GM12878 (cell line): ENCODE results near the gene GPR119. TPM values are rescaled to one million over a fixed set of nuclear protein-coding genes. Genes with fewer than 3 reads are reported as not detected.

Experiments used
- ATAC-seq: fragments of 200-7000 bp; cut with Tn5 transposase; 3 replicates; pipeline ENCODE4 v1.9.1; 2020; ENCODE audit warnings: mild to moderate bottlenecking, moderate library complexity
- BruUV-seq: library from RNA; stranded (reverse); fragments of 400-500 nt; replicated peaks from 2 replicates; lab custom pipeline; 2021; lab: Mats Ljungman, UMichigan
- CTCF ChIA-PET: fragments of 300-600 bp; sonication (Branson Sonifier 250); formaldehyde crosslinking; extraction: SDS; loops from one replicate; lab custom pipeline; 2021; ENCODE audit warnings: inconsistent platforms; lab: Yijun Ruan, JAX
- POLR2A ChIA-PET: fragments of 350-600 bp; formaldehyde crosslinking; extraction: SDS; loops from one replicate; lab custom pipeline; 2021; ENCODE audit warnings: inconsistent platforms; lab: Charles Lee
- RAD21 ChIA-PET: fragments of 300-600 bp; sonication (Branson Sonifier 250); formaldehyde crosslinking; loops from one replicate; lab custom pipeline; 2023; ENCODE audit warnings: antibody characterized with exemption; ENCODE audit not compliant: unreplicated experiment; lab: Charles Lee
- SMC1A ChIA-PET: fragments of 300-600 bp; sonication (Branson Sonifier 250); formaldehyde crosslinking; loops from one replicate; lab custom pipeline; 2023; ENCODE audit not compliant: unreplicated experiment, uncharacterized antibody; lab: Charles Lee
- DNase-seq: peaks from one replicate; pipeline ENCODE4 v3.0.0-alpha.2; 2011; ENCODE audit warnings: low read depth, low spot score
- FAIRE-seq: peaks from 3 replicates; lab custom pipeline; 2011; peaks lifted over from hg19 to GRCh38; lab: Jason Lieb, UNC
- H2AFZ ChIP-seq: 2 replicates; pipeline ENCODE4 v1.6.0; 2011; ENCODE audit warnings: low read depth, low read length, control low read depth; ENCODE audit not compliant: control insufficient read depth
- H3K27ac ChIP-seq: 2 replicates; pipeline ENCODE4 v1.5.1; 2011; ENCODE audit warnings: control low read depth; ENCODE audit not compliant: control insufficient read depth, insufficient read depth
- H3K27me3 ChIP-seq, 2 experiments: replicated peaks in 1 of 2; 2 replicates each; pipeline versions ENCODE4 v1.6.0 to v1.6.1; 2011; ENCODE audit warnings: low read length in 1 of 2; ENCODE audit not compliant: control insufficient read depth in 2 of 2, insufficient read depth in 2 of 2
- H3K36me3 ChIP-seq, 2 experiments: 2 replicates each; pipeline ENCODE4 v1.5.1; 2011; ENCODE audit warnings: low read length in 1 of 2; ENCODE audit not compliant: control insufficient read depth in 2 of 2, insufficient read depth in 2 of 2
- H3K4me1 ChIP-seq: 2 replicates; pipeline ENCODE4 v1.6.1; 2011; ENCODE audit warnings: mild to moderate bottlenecking, low read length, moderate library complexity, mixed read lengths; ENCODE audit not compliant: control insufficient read depth, insufficient read depth
- H3K4me2 ChIP-seq: 2 replicates; pipeline ENCODE4 v1.6.0; 2011; ENCODE audit warnings: control low read depth; ENCODE audit not compliant: control insufficient read depth, insufficient read depth
- H3K4me3 ChIP-seq: fragments of 200-600 bp; sonication (generic); 2 replicates; pipeline ENCODE4 v1.5.1; 2016
- H3K79me2 ChIP-seq: 2 replicates; pipeline ENCODE4 v1.6.0; 2011; ENCODE audit warnings: low read length; ENCODE audit not compliant: control insufficient read depth, insufficient read depth
- H3K9ac ChIP-seq: 2 replicates; pipeline ENCODE4 v1.8.0; 2011; ENCODE audit warnings: low read length, control low read depth, mixed read lengths; ENCODE audit not compliant: control insufficient read depth, insufficient read depth
- H3K9me3 ChIP-seq: replicated peaks from 3 replicates; pipeline ENCODE4 v1.5.1; 2011; ENCODE audit warnings: mild to moderate bottlenecking, low read length; ENCODE audit not compliant: control insufficient read depth, insufficient read depth
- H4K20me1 ChIP-seq: 2 replicates; pipeline ENCODE4 v1.6.0; 2011; ENCODE audit not compliant: control insufficient read depth, insufficient read depth
- ATF2 ChIP-seq: IDR thresholded peaks from 2 replicates; pipeline ENCODE4 v1.6.1; 2012; ENCODE audit warnings: low read length, inconsistent platforms
- ATF3 ChIP-seq: IDR thresholded peaks from 2 replicates; pipeline ENCODE4 v1.6.1; 2011; ENCODE audit warnings: low read depth, mild to moderate bottlenecking, low read length, moderate library complexity, borderline replicate concordance; ENCODE audit errors: extremely low read depth
- CHD4 ChIP-seq: fragments of 200-600 bp; sonication (generic); IDR thresholded peaks from 2 replicates; pipeline ENCODE4 v1.6.1; 2016; ENCODE audit warnings: mild to moderate bottlenecking
- EP300 ChIP-seq, 2 experiments: fragments of 150-350 bp in 1 of 2; IDR thresholded peaks; 2 replicates each; pipeline ENCODE4 v1.6.1; 2011 to 2012; ENCODE audit warnings: low read depth in 2 of 2, low read length in 2 of 2, borderline replicate concordance in 1 of 2, improper control_type of control experiment in 1 of 2, inconsistent platforms in 1 of 2; ENCODE audit not compliant: control insufficient read depth in 1 of 2
- GATAD2B ChIP-seq: fragments of 450-650 bp; conservative IDR thresholded peaks from 2 replicates; pipeline ENCODE4 v1.6.1; 2017; ENCODE audit warnings: low read depth, mild to moderate bottlenecking, moderate library complexity
- HDAC2 ChIP-seq: fragments of 200-600 bp; sonication (generic); IDR thresholded peaks from 2 replicates; pipeline ENCODE4 v1.6.1; 2017
- HDGF ChIP-seq: fragments of 450-650 bp; IDR thresholded peaks from 2 replicates; pipeline ENCODE4 v1.6.1; 2016; ENCODE audit warnings: antibody characterized with exemption
- RFX5 ChIP-seq: IDR thresholded peaks from 2 replicates; pipeline ENCODE4 v1.6.1; 2011; ENCODE audit warnings: low read depth, low read length, improper control_type of control experiment
- TBL1XR1 ChIP-seq: IDR thresholded peaks from 2 replicates; pipeline ENCODE4 v1.6.1; 2012; ENCODE audit warnings: low read depth, low read length, improper control_type of control experiment
- WGBS: methylation state at CpG from one replicate; pipeline ENCODE4 v1.1.6; 2016; ENCODE audit warnings: low lambda C conversion rate; ENCODE audit not compliant: insufficient replicate concordance, insufficient coverage; ENCODE audit errors: missing lambda C conversion rate; 5-methylcytosine and 5-hydroxymethylcytosine counted together
- in situ Hi-C: fragments of 300-500 bp; cut with MboI; formaldehyde crosslinking; loops from 9 replicates; pipeline ENCODE4 v1.14.3; 2018; ENCODE audit warnings: mixed read lengths
- intact Hi-C: fragments of 100-400 bp; cut with micrococcal nuclease; formaldehyde crosslinking; loops from one replicate; pipeline ENCODE4 v1.14.2; 2022; ENCODE audit not compliant: unreplicated experiment
- polyA plus RNA-seq, 11 experiments: library from polyadenylated mRNA; depleted of rRNA in 4 of 11; unstranded in 6 of 11; stranded (reverse) in 5 of 11; fragments of >200 nt; fragmentation: Nextera tagmentation in 4 of 11; fragmentation: Illumina TruSeq in 1 of 11; extraction: Ambion mirVana in 4 of 11; extraction: Trizol in 1 of 11; gene quantifications; 1 replicate in 1 of 11; 2 replicates in 10 of 11; pipeline versions ENCODE4 v1.2.1 to v1.2.3, GENCODE V29; 2011 to 2016; ENCODE audit warnings: inconsistent platforms in 2 of 11, missing spikeins in 2 of 11, low read depth in 1 of 11
- total RNA-seq, 4 experiments: library from RNA; depleted of rRNA in 3 of 4; stranded (reverse); fragments of >200 nt in 3 of 4; fragmentation: Illumina TruSeq in 1 of 4; extraction: Trizol in 1 of 4; gene quantifications; 2 replicates each; pipeline versions ENCODE4 v1.2.1 to v1.2.3, GENCODE V29; 2013 to 2021
- TF ChIP-seq, protein P1 (sequence below): IDR thresholded peaks from 2 replicates; pipeline ENCODE4 v1.6.1; 2012; ENCODE audit warnings: low read depth, low read length, improper control_type of control experiment
- TF ChIP-seq, protein P2 (sequence below): fragments of 450-650 bp; IDR thresholded peaks from 2 replicates; pipeline ENCODE4 v1.6.1; 2017; ENCODE audit warnings: mild to moderate bottlenecking, low read depth, inconsistent platforms; ENCODE audit not compliant: poor library complexity, severe bottlenecking

GPR119 gene
- total and polyA plus RNA-seq, 10 of the 15 experiments (the other 5 are each of a cell fraction or from before 2014, with no cell fraction given), result not detected

GRCh38 chrX:130343411-130343810 is 42.1 kb downstream of the GPR119 start:
- in situ Hi-C loops, result no loop called here
- Histone ChIP-seq H3K9ac (no peak overlapping the region), H2AFZ (no peak overlapping the region), H3K27ac (no peak overlapping the region), H3K79me2 (no peaks in the 10 kb centered on the region)
- POLR2A ChIA-PET, result no interaction called here
- CTCF ChIA-PET, result interaction anchor here (0.7 to 1.1 kb wide), 2 partner anchors 13 to 49 kb away, joined by 3 to 4 read pairs; no protein-coding TSS in a partner anchor
- DNase-seq, result no peak
- TF ChIP-seq ATF3 (no peak), EP300 (IDR thresholded peaks at IDR 0.05; ENCODE audit: borderline replicate concordance in 1 of 2, control insufficient read depth in 1 of 2, low read depth in 2 of 2, low read length in 2 of 2) (no peak), CHD4 (no peak), TBL1XR1 (no peak), HDAC2 (no peak), GATAD2B (no peak), ATF2 (no peak), RFX5 (no peak), HDGF (no peak)
- TF ChIP-seq, protein P1, sequence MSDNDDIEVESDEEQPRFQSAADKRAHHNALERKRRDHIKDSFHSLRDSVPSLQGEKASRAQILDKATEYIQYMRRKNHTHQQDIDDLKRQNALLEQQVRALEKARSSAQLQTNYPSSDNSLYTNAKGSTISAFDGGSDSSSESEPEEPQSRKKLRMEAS, result no peak
- TF ChIP-seq, protein P2, sequence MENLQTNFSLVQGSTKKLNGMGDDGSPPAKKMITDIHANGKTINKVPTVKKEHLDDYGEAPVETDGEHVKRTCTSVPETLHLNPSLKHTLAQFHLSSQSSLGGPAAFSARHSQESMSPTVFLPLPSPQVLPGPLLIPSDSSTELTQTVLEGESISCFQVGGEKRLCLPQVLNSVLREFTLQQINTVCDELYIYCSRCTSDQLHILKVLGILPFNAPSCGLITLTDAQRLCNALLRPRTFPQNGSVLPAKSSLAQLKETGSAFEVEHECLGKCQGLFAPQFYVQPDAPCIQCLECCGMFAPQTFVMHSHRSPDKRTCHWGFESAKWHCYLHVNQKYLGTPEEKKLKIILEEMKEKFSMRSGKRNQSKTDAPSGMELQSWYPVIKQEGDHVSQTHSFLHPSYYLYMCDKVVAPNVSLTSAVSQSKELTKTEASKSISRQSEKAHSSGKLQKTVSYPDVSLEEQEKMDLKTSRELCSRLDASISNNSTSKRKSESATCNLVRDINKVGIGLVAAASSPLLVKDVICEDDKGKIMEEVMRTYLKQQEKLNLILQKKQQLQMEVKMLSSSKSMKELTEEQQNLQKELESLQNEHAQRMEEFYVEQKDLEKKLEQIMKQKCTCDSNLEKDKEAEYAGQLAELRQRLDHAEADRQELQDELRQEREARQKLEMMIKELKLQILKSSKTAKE, result no peak
- TF ChIP-seq, all 136 proteins: peak for 0
- intact Hi-C loops, result no loop called here
- ChIA-PET SMC1A (interaction anchor here (0.8 kb wide), 1 partner anchor 32 kb away, joined by 3 read pairs; no protein-coding TSS in a partner anchor), RAD21 (interaction anchor here (0.5 kb wide), 1 partner anchor 600 kb away, joined by 3 read pairs; no protein-coding TSS in a partner anchor)
- no peaks in the 10 kb centered on the region for H4K20me1 ChIP-seq
- H3K27me3 ChIP-seq, result no peaks in the 10 kb centered on the region
- H3K4me1 ChIP-seq, result no peaks in the 10 kb centered on the region
- FAIRE-seq, result no peak
- WGBS, result 57% methylated on average over 1 of the region's 1 CpG
- ATAC-seq, result no peak
- no peaks in the 10 kb centered on the region for H3K36me3 ChIP-seq
- H3K4me3 ChIP-seq, result no peak overlapping the region
- H3K9me3 ChIP-seq, result no peaks in the 10 kb centered on the region
- no peak overlapping the region for H3K4me2 ChIP-seq
- BruUV-seq, result no TSS peak
